Liver (tissue), 9 donors: ENCODE data around the gene DDX55. TPM values are rescaled to one million over a fixed set of nuclear protein-coding genes. Genes with fewer than 3 reads are reported as not detected.

Source experiments
- DNase-seq: peaks from one replicate; pipeline ENCODE4 v3.0.0-alpha.2; 2017; ENCODE audit warnings: low spot score
- H3K27ac ChIP-seq, 2 donors: one replicate each; pipeline ENCODE4 v1.7.0; 2013; ENCODE audit warnings: inconsistent platforms in 2 of 2, low read length in 2 of 2, control low read depth in 1 of 2, low read depth in 1 of 2, mild to moderate bottlenecking in 1 of 2
- H3K27me3 ChIP-seq, 4 donors: one replicate each; pipeline versions ENCODE4 v1.6.1 to v1.7.0; 2013; ENCODE audit warnings: low read length in 3 of 4, inconsistent platforms in 1 of 4, mild to moderate bottlenecking in 1 of 4, moderate library complexity in 1 of 4; ENCODE audit not compliant: control insufficient read depth in 4 of 4, insufficient read depth in 4 of 4
- H3K36me3 ChIP-seq, 4 donors: one replicate each; pipeline versions ENCODE4 v1.6.1 to v1.7.0; 2013; ENCODE audit warnings: low read length in 3 of 4, mild to moderate bottlenecking in 3 of 4, low read depth in 1 of 4, moderate library complexity in 1 of 4; ENCODE audit not compliant: control insufficient read depth in 4 of 4, insufficient read depth in 3 of 4
- H3K4me1 ChIP-seq, 4 donors: one replicate each; pipeline versions ENCODE4 v1.6.1 to v1.7.0; 2013; ENCODE audit warnings: low read length in 3 of 4, mild to moderate bottlenecking in 3 of 4, moderate library complexity in 1 of 4; ENCODE audit not compliant: control insufficient read depth in 4 of 4, insufficient read depth in 4 of 4
- H3K4me3 ChIP-seq, 3 donors: one replicate each; pipeline versions ENCODE4 v1.6.1 to v1.7.0; 2013; ENCODE audit warnings: low read length in 3 of 3, control low read depth in 1 of 3, low read depth in 1 of 3, mild to moderate bottlenecking in 1 of 3
- H3K9ac ChIP-seq, 2 donors: one replicate each; pipeline ENCODE4 v1.7.0; 2013; ENCODE audit warnings: low read length in 2 of 2, mild to moderate bottlenecking in 2 of 2, moderate library complexity in 2 of 2, control low read depth in 1 of 2, low read depth in 1 of 2
- H3K9me3 ChIP-seq, 4 donors: one replicate each; pipeline versions ENCODE4 v1.6.1 to v1.7.0; 2013; ENCODE audit warnings: low read length in 3 of 4; ENCODE audit not compliant: control insufficient read depth in 4 of 4
- ATF3 ChIP-seq: IDR thresholded peaks from 2 replicates; pipeline ENCODE4 v1.6.1; 2016; ENCODE audit warnings: antibody characterized with exemption
- CTCF ChIP-seq: fragments of 150-350 bp; IDR thresholded peaks from 2 replicates; pipeline ENCODE4 v1.5.1; 2017; ENCODE audit warnings: improper control_type of control experiment, low read depth, low read length; ENCODE audit not compliant: missing input control
- EGR1 ChIP-seq, 2 donors: IDR thresholded peaks; 2 replicates each; pipeline ENCODE4 v1.6.1; 2016 to 2018; ENCODE audit warnings: antibody characterized with exemption in 2 of 2, low read depth in 2 of 2
- FOXA1 ChIP-seq: IDR thresholded peaks from 2 replicates; pipeline ENCODE4 v1.6.1; 2016; ENCODE audit warnings: antibody characterized with exemption
- GABPA ChIP-seq, 2 donors: IDR thresholded peaks in 1 of 2; conservative IDR thresholded peaks in 1 of 2; 2 replicates each; pipeline ENCODE4 v1.6.1; 2016; ENCODE audit warnings: antibody characterized with exemption in 2 of 2, mild to moderate bottlenecking in 1 of 2, moderate library complexity in 1 of 2
- HNF4A ChIP-seq, 2 donors: conservative IDR thresholded peaks; 2 replicates each; pipeline ENCODE4 v1.6.1; 2016; ENCODE audit warnings: antibody characterized with exemption in 2 of 2, mild to moderate bottlenecking in 2 of 2
- HNF4G ChIP-seq: IDR thresholded peaks from 2 replicates; pipeline ENCODE4 v1.6.1; 2016; ENCODE audit warnings: antibody characterized with exemption
- JUND ChIP-seq, 2 donors: IDR thresholded peaks; 2 replicates each; pipeline ENCODE4 v1.6.1; 2016; ENCODE audit warnings: antibody characterized with exemption in 2 of 2
- MAX ChIP-seq: IDR thresholded peaks from 2 replicates; pipeline ENCODE4 v1.6.1; 2016; ENCODE audit warnings: antibody characterized with exemption
- NR2F2 ChIP-seq: IDR thresholded peaks from 2 replicates; pipeline ENCODE4 v1.6.1; 2016; ENCODE audit warnings: antibody characterized with exemption
- RAD21 ChIP-seq, 2 donors: IDR thresholded peaks; 2 replicates each; pipeline ENCODE4 v1.6.1; 2016; ENCODE audit warnings: antibody characterized with exemption in 2 of 2, mild to moderate bottlenecking in 2 of 2
- REST ChIP-seq: IDR thresholded peaks from 2 replicates; pipeline ENCODE4 v1.6.1; 2016; ENCODE audit warnings: antibody characterized with exemption, mild to moderate bottlenecking
- RXRA ChIP-seq, 2 donors: IDR thresholded peaks; 2 replicates each; pipeline ENCODE4 v1.6.1; 2017 to 2018; ENCODE audit warnings: antibody characterized with exemption in 2 of 2, mild to moderate bottlenecking in 1 of 2
- SP1 ChIP-seq: IDR thresholded peaks from 2 replicates; pipeline ENCODE4 v1.6.1; 2018; ENCODE audit warnings: antibody characterized with exemption, mild to moderate bottlenecking
- TAF1 ChIP-seq: conservative IDR thresholded peaks from 2 replicates; pipeline ENCODE4 v1.6.1; 2016; ENCODE audit warnings: antibody characterized with exemption, mild to moderate bottlenecking
- YY1 ChIP-seq: IDR thresholded peaks from 2 replicates; pipeline ENCODE4 v1.6.1; 2016; ENCODE audit warnings: antibody characterized with exemption, mild to moderate bottlenecking
- ZBTB33 ChIP-seq: IDR thresholded peaks from 2 replicates; pipeline ENCODE4 v1.6.1; 2016; ENCODE audit warnings: antibody characterized with exemption
- WGBS: extraction: QIAGEN DNeasy Blood & Tissue Kit; methylation state at CpG from one replicate; pipeline ENCODE4 v1.1.7; 2013; 5-methylcytosine and 5-hydroxymethylcytosine counted together
- polyA plus RNA-seq, 2 donors: library from polyadenylated mRNA; stranded (reverse) in 1 of 2; unstranded in 1 of 2; fragments of 200-250 nt in 1 of 2; fragments of >200 nt in 1 of 2; fragmentation: Nextera tagmentation in 1 of 2; extraction: Ambion mirVana in 1 of 2; gene quantifications; one replicate each; pipeline versions ENCODE4 v1.2.1 to v1.2.3, GENCODE V29; 2013 to 2015
- total RNA-seq, 2 donors: library from RNA; depleted of rRNA; stranded (reverse); fragments of >200 nt; gene quantifications; one replicate each; pipeline ENCODE4 v1.2.3, GENCODE V29; 2014
- donor health status: healthy.
- donor health status: healthy.
- donor health status: healthy.
- donor health status: healthy.
- donor health status: healthy.

The DDX55 gene
- total and polyA plus RNA-seq, 4 donors: 6.9 to 13.4 (median 9.6) TPM

GRCh38 chr12:123599310-123599709 lies 2.6 kb upstream of the DDX55 start:
- DNase-seq: no peak
- H3K9me3 ChIP-seq: no peaks in the 10 kb centered on the region
- TF ChIP-seq SP1: no peak
- TF ChIP-seq NR2F2: no peak
- no peak for TF ChIP-seq HNF4A (conservative IDR thresholded peaks at IDR 0.05)
- TF ChIP-seq RXRA (IDR thresholded peaks at IDR 0.05): no peak
- no peak for TF ChIP-seq RAD21 (IDR thresholded peaks at IDR 0.05)
- no peak for TF ChIP-seq FOXA1
- no peak for TF ChIP-seq YY1
- TF ChIP-seq GABPA (IDR thresholded peaks at IDR 0.05 in 1 of 2, conservative IDR thresholded peaks at IDR 0.05 in 1 of 2): no peak
- no peak for TF ChIP-seq ATF3
- no peak for TF ChIP-seq MAX
- TF ChIP-seq ZBTB33: no peak
- no peak for TF ChIP-seq JUND (IDR thresholded peaks at IDR 0.05)
- TF ChIP-seq EGR1 (IDR thresholded peaks at IDR 0.05; ENCODE audit: low read depth in 2 of 2): no peak
- TF ChIP-seq HNF4G: no peak
- TF ChIP-seq TAF1: no peak
- peaks cover 4 to 33% (median 28%) of the 10 kb centered on the region in 4 donors for H3K36me3 ChIP-seq
- H3K9ac ChIP-seq: no peak overlapping the region
- no peaks in the 10 kb centered on the region for H3K27me3 ChIP-seq
- WGBS: 99% methylated on average over 1 of the region's 1 CpG
- peaks cover 3 to 26% (median 19%) of the 10 kb centered on the region in 4 donors for H3K4me1 ChIP-seq
- no peak overlapping the region for H3K27ac ChIP-seq
- no peak overlapping the region for H3K4me3 ChIP-seq

- Histone ChIP-seq H3K4me3 (no peak overlapping the region), H3K27me3 (no peaks in the 10 kb centered on the region), H3K4me1 (peaks cover 3 to 26% (median 19%) of the 10 kb centered on the region in 4 donors), H3K36me3 (peaks cover 4 to 34% (median 28%) of the 10 kb centered on the region in 4 donors), H3K9me3 (no peaks in the 10 kb centered on the region), H3K9ac (no peak overlapping the region), H3K27ac (no peak overlapping the region)
- TF ChIP-seq FOXA1 (no peak), HNF4G (no peak), RAD21 (IDR thresholded peaks at IDR 0.05) (no peak), GABPA (IDR thresholded peaks at IDR 0.05 in 1 of 2, conservative IDR thresholded peaks at IDR 0.05 in 1 of 2) (no peak), EGR1 (IDR thresholded peaks at IDR 0.05; ENCODE audit: low read depth in 2 of 2) (no peak), NR2F2 (no peak), CTCF (no peak), SP1 (no peak), RXRA (IDR thresholded peaks at IDR 0.05) (no peak), REST (no peak), MAX (no peak), TAF1 (no peak)
- DNase-seq: no peak
- WGBS: 98% methylated on average over 7 of the region's 7 CpGs
Observed at GRCh38 chr12:123599721-123600120, 2.2 kb upstream of the DDX55 start.
